ENCODE data around the gene AKAP8.

Gene AKAP8

DNA sequence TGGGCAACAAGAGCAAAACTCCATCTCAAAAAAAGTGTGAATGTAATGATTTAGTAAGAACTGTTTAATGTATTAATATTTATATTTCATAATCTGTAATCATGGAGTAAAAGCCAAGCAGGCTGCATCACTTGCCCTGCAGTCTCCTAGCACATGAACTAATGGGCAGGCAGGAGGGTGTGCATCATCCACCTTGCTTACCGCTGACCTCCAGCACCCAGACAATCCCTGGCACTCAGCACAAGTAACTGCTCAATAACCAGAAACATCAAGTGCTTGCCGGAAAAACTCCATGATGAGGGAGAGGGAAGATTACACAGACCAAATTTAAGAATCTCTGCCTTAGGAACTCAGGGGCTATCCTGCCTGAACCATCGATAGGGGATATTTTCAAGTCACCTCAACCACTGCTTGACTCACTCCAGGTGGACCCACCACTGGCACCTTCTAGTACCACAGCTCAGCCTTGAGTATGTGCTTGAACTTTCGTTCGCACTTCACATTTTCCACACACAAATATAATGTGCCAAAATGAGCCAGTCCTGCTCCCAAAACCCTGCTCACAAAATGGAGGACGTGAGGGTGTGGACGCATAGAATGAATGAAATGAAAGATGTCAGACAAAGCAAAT, 65.8 kb downstream of the AKAP8 start:
- H3K4me3 ChIP-seq (ENCODE audit: low read length): no peak overlapping the region
- H3K9ac ChIP-seq (ENCODE audit: low read length): no peak overlapping the region
- no peak for TF ChIP-seq EZH2phosphoT487 (IDR thresholded peaks at IDR 0.05; ENCODE audit: low read depth)
- TF ChIP-seq, protein P1, sequence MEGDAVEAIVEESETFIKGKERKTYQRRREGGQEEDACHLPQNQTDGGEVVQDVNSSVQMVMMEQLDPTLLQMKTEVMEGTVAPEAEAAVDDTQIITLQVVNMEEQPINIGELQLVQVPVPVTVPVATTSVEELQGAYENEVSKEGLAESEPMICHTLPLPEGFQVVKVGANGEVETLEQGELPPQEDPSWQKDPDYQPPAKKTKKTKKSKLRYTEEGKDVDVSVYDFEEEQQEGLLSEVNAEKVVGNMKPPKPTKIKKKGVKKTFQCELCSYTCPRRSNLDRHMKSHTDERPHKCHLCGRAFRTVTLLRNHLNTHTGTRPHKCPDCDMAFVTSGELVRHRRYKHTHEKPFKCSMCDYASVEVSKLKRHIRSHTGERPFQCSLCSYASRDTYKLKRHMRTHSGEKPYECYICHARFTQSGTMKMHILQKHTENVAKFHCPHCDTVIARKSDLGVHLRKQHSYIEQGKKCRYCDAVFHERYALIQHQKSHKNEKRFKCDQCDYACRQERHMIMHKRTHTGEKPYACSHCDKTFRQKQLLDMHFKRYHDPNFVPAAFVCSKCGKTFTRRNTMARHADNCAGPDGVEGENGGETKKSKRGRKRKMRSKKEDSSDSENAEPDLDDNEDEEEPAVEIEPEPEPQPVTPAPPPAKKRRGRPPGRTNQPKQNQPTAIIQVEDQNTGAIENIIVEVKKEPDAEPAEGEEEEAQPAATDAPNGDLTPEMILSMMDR (IDR thresholded peaks at IDR 0.05; ENCODE audit: low read depth, low read length): no peak
- H3K79me2 ChIP-seq (ENCODE audit: low read length): peaks cover 100% of the 10 kb centered on the region
- no peak overlapping the region for H3K4me2 ChIP-seq (ENCODE audit: low read length)
- H3K4me1 ChIP-seq (ENCODE audit: low read length): peaks cover 29% of the 10 kb centered on the region
- H3K36me3 ChIP-seq (replicated peaks; ENCODE audit: low read depth, low read length): peaks cover 14% of the 10 kb centered on the region
- no peak overlapping the region for H3K27ac ChIP-seq (ENCODE audit: low read length)
- no peaks in the 10 kb centered on the region for H3K27me3 ChIP-seq (ENCODE audit: low read depth, low read length)
- peaks cover 99% of the 10 kb centered on the region for H4K20me1 ChIP-seq (ENCODE audit: insufficient read depth, low read length)
- H3K9me3 ChIP-seq (ENCODE audit: insufficient read depth, low read length): no peaks in the 10 kb centered on the region
- H2AFZ ChIP-seq (ENCODE audit: low read depth, low read length): no peak overlapping the region

DNA sequence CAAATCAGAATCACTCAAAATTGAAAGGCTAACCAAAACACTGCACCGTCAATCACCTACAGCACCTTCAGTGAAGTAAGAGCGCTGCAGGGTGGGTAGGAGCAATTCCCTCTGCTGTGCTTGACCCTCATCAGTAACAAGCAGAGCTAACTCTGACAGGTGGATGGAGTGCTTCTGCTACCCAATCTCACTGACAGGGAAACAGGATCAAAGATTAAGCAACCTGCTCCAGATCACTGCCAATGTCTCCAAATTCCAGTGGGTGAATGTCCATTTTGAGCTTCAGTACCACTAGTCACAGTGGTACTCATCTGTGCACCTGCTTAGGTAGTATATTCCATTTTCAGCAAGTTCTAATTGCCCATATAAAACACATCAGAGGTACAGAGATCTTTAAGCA, 72.4 kb downstream of the AKAP8 start:
- Histone ChIP-seq H3K9ac (ENCODE audit: low read length) (no peak overlapping the region), H3K4me2 (ENCODE audit: low read length) (no peak overlapping the region), H3K27ac (ENCODE audit: low read length) (no peak overlapping the region), H3K27me3 (ENCODE audit: low read depth, low read length) (no peaks in the 10 kb centered on the region), H3K4me1 (ENCODE audit: low read length) (no peaks in the 10 kb centered on the region), H4K20me1 (ENCODE audit: insufficient read depth, low read length) (peaks cover 100% of the 10 kb centered on the region), H3K36me3 (replicated peaks; ENCODE audit: low read depth, low read length) (peaks cover 29% of the 10 kb centered on the region), H3K9me3 (ENCODE audit: insufficient read depth, low read length) (no peaks in the 10 kb centered on the region), H2AFZ (ENCODE audit: low read depth, low read length) (no peak overlapping the region), H3K79me2 (ENCODE audit: low read length) (peaks cover 100% of the 10 kb centered on the region), H3K4me3 (ENCODE audit: low read length) (no peak overlapping the region)
- TF ChIP-seq, protein P1 (IDR thresholded peaks at IDR 0.05; ENCODE audit: low read depth, low read length): no peak
- no peak for TF ChIP-seq EZH2phosphoT487 (IDR thresholded peaks at IDR 0.05; ENCODE audit: low read depth)

DNA sequence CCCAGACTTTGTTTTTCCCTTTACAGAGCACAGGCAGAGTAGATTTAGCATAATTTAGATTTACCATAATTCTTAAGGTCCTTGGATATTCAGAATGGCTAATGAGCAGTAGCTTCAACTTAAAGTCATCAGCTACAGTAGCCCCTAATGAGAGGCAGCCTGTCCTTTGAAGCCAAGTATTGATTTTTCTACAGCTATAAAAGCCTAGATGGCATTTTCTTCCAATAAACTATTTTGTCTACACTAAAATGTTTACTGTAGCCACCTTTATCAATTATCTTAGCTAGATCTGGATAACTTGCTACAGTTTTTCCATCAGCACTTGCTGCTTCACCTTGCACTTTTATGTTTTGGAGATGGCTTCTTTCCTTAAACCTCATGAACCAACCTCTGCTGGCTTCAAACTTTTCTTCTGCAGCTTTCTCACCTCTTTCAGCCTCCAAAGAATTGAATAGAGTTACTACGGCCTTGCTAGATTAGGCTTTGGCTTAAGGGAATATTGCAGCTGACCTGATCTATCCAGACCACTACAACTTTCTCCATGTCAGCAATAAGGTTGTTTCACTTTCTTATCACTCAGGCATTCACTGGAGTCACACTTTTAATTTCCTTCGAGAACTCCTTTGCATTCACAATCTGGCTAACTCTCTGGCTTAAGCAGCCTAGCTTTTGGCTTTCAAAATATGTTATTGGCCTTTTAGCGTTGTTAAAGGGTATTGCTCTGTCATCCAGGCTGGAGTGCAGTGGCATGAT, 73.8 kb downstream of the AKAP8 start:
- H3K27ac ChIP-seq (ENCODE audit: low read length): no peak overlapping the region
- peaks cover 98% of the 10 kb centered on the region for H4K20me1 ChIP-seq (ENCODE audit: insufficient read depth, low read length)
- H3K4me2 ChIP-seq (ENCODE audit: low read length): no peak overlapping the region
- no peaks in the 10 kb centered on the region for H3K27me3 ChIP-seq (ENCODE audit: low read depth, low read length)
- peaks cover 100% of the 10 kb centered on the region for H3K79me2 ChIP-seq (ENCODE audit: low read length)
- peaks cover 25% of the 10 kb centered on the region for H3K36me3 ChIP-seq (replicated peaks; ENCODE audit: low read depth, low read length)
- H3K9ac ChIP-seq (ENCODE audit: low read length): no peak overlapping the region
- 0 out of 2 replicates have a peak, but pooled peaks cover 3% of the 10 kb centered on the region for H3K4me1 ChIP-seq (ENCODE audit: low read length)
- no peaks in the 10 kb centered on the region for H3K9me3 ChIP-seq (ENCODE audit: insufficient read depth, low read length)
- TF ChIP-seq, protein P1 (IDR thresholded peaks at IDR 0.05; ENCODE audit: low read depth, low read length): no peak
- TF ChIP-seq EZH2phosphoT487 (IDR thresholded peaks at IDR 0.05; ENCODE audit: low read depth): no peak
- H3K4me3 ChIP-seq (ENCODE audit: low read length): no peak overlapping the region
- no peak overlapping the region for H2AFZ ChIP-seq (ENCODE audit: low read depth, low read length)

DNA sequence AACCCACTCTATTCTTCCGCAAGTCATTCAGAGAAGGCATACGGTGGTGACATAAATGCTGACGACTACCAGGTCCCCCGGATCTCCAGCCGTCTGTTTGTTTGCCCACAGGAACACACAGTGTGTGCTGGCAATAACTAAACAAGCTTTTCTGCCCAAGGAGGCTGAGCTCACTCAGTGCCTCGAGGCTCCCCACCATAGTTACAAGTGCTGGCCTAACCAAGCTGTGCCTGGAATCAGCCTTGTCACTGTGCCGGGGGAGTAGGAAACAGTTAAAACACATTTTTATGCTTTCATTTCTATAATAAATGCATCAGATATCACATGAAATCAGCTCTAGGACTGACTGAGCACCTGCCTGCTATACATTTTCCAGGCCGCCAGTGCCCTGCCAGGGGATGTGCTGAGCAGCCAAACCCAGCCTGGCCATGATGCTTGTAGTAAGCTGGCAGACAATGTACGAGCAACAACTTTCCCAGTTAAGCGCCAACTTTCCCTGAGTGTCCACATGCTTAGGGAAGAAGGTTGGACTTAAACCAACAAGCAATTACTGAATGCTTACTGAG, 75.4 kb downstream of the AKAP8 start:
- Histone ChIP-seq H2AFZ (ENCODE audit: low read depth, low read length) (no peak overlapping the region), H3K79me2 (ENCODE audit: low read length) (peaks cover 100% of the 10 kb centered on the region), H3K4me1 (ENCODE audit: low read length) (0 out of 2 replicates have a peak, but pooled peaks cover 4% of the 10 kb centered on the region), H3K9me3 (ENCODE audit: insufficient read depth, low read length) (no peaks in the 10 kb centered on the region), H3K36me3 (replicated peaks; ENCODE audit: low read depth, low read length) (peaks cover 21% of the 10 kb centered on the region), H3K4me3 (ENCODE audit: low read length) (no peak overlapping the region), H3K27me3 (ENCODE audit: low read depth, low read length) (no peaks in the 10 kb centered on the region), H3K4me2 (ENCODE audit: low read length) (no peak overlapping the region), H3K9ac (ENCODE audit: low read length) (no peak overlapping the region), H3K27ac (ENCODE audit: low read length) (no peak overlapping the region), H4K20me1 (ENCODE audit: insufficient read depth, low read length) (peaks cover 98% of the 10 kb centered on the region)
- TF ChIP-seq, protein P1 (IDR thresholded peaks at IDR 0.05; ENCODE audit: low read depth, low read length): no peak
- TF ChIP-seq EZH2phosphoT487 (IDR thresholded peaks at IDR 0.05; ENCODE audit: low read depth): no peak
